SK-N-SH treated with all-trans-retinoic acid at 6 μM for 48 hours (cell line): ENCODE data around the gene CLK4.

Source experiments
- ATAC-seq: fragments of 200-7000 bp; cut with Tn5 transposase; 3 replicates; pipeline ENCODE4 v1.9.1; 2020; ENCODE audit warnings: mild to moderate bottlenecking, moderate library complexity
- ARNTL ChIP-seq: fragments of 450-650 bp; formaldehyde crosslinking; IDR thresholded peaks from 2 replicates; pipeline ENCODE4 v1.5.0; 2020; ENCODE audit warnings: low read depth, mild to moderate bottlenecking, moderate library complexity, borderline replicate concordance
- BACH2 ChIP-seq: fragments of 250-450 bp; sonication (Bioruptor Pico); IDR thresholded peaks from 2 replicates; pipeline ENCODE4 v1.9.0; 2021; ENCODE audit warnings: mild to moderate bottlenecking, borderline replicate concordance
- CREB5 ChIP-seq: fragments of 250-450 bp; sonication (Bioruptor Pico); IDR thresholded peaks from 2 replicates; pipeline ENCODE4 v1.5.1; 2020; ENCODE audit warnings: low read depth, mild to moderate bottlenecking, moderate library complexity
- CSDC2 ChIP-seq: fragments of 250-450 bp; sonication (Bioruptor Pico); IDR thresholded peaks from 2 replicates; pipeline ENCODE4 v1.5.0; 2020; ENCODE audit warnings: mild to moderate bottlenecking, moderate library complexity
- CSRNP3 ChIP-seq: fragments of 250-450 bp; sonication (Bioruptor Pico); IDR thresholded peaks from 2 replicates; pipeline ENCODE4 v1.5.1; 2021; ENCODE audit warnings: mild to moderate bottlenecking, moderate library complexity
- ESRRG ChIP-seq: fragments of 250-450 bp; sonication (Bioruptor Pico); IDR thresholded peaks from 2 replicates; pipeline ENCODE4 v1.6.1; 2021; ENCODE audit warnings: mild to moderate bottlenecking
- GLIS3 ChIP-seq: fragments of 250-450 bp; sonication (Bioruptor Pico); IDR thresholded peaks from 2 replicates; pipeline ENCODE4 v1.5.0; 2020; ENCODE audit warnings: mild to moderate bottlenecking, moderate library complexity
- ISL1 ChIP-seq: fragments of 250-450 bp; sonication (Bioruptor Pico); IDR thresholded peaks from 2 replicates; pipeline ENCODE4 v2.1.2; 2022; ENCODE audit warnings: mild to moderate bottlenecking, moderate library complexity
- OSR1 ChIP-seq: fragments of 250-450 bp; sonication (Bioruptor Pico); IDR thresholded peaks from 2 replicates; pipeline ENCODE4 v1.8.0; 2022; ENCODE audit warnings: moderate library complexity, mild to moderate bottlenecking, inconsistent platforms
- PATZ1 ChIP-seq: fragments of 250-450 bp; sonication (Bioruptor Pico); IDR thresholded peaks from 2 replicates; pipeline ENCODE4 v1.8.0; 2020; ENCODE audit warnings: mild to moderate bottlenecking, moderate library complexity, borderline replicate concordance
- POU6F1 ChIP-seq: fragments of 250-450 bp; sonication (Bioruptor Pico); IDR thresholded peaks from 2 replicates; pipeline ENCODE4 v1.8.0; 2021; ENCODE audit warnings: low read depth, mild to moderate bottlenecking, moderate library complexity, borderline replicate concordance
- PPARA ChIP-seq: fragments of 250-450 bp; sonication (Bioruptor Pico); IDR thresholded peaks from 2 replicates; pipeline ENCODE4 v1.5.0; 2020; ENCODE audit warnings: mild to moderate bottlenecking, borderline replicate concordance
- SNAI2 ChIP-seq: fragments of 250-450 bp; sonication (Bioruptor Pico); IDR thresholded peaks from 2 replicates; pipeline ENCODE4 v1.5.0; 2020; ENCODE audit warnings: mild to moderate bottlenecking, moderate library complexity
- TCF4 ChIP-seq: fragments of 250-450 bp; sonication (Bioruptor Pico); IDR thresholded peaks from 2 replicates; pipeline ENCODE4 v1.8.0; 2021; ENCODE audit warnings: mild to moderate bottlenecking, moderate library complexity, borderline replicate concordance
- TOX ChIP-seq: fragments of 250-450 bp; sonication (Bioruptor Pico); IDR thresholded peaks from 2 replicates; pipeline ENCODE4 v1.8.0; 2021; ENCODE audit warnings: mild to moderate bottlenecking, moderate library complexity, borderline replicate concordance
- TSHZ2 ChIP-seq: fragments of 250-450 bp; sonication (Bioruptor Pico); IDR thresholded peaks from 2 replicates; pipeline ENCODE4 v1.5.0; 2020; ENCODE audit warnings: mild to moderate bottlenecking, moderate library complexity
- ZC3H10 ChIP-seq: fragments of 250-450 bp; sonication (Bioruptor Pico); IDR thresholded peaks from 2 replicates; pipeline ENCODE4 v1.5.1; 2021; ENCODE audit warnings: mild to moderate bottlenecking, moderate library complexity
- ZFP3 ChIP-seq: fragments of 250-450 bp; sonication (Bioruptor Pico); IDR thresholded peaks from 2 replicates; pipeline ENCODE4 v1.5.0; 2020; ENCODE audit warnings: mild to moderate bottlenecking, moderate library complexity
- ZFP30 ChIP-seq: fragments of 450-650 bp; formaldehyde crosslinking; IDR thresholded peaks from 2 replicates; pipeline ENCODE4 v1.5.0; 2022; ENCODE audit warnings: mild to moderate bottlenecking, moderate library complexity
- ZNF565 ChIP-seq: fragments of 450-650 bp; formaldehyde crosslinking; conservative IDR thresholded peaks from 2 replicates; pipeline ENCODE4 v1.5.0; 2020; ENCODE audit warnings: low read depth, mild to moderate bottlenecking, moderate library complexity
- ZNF70 ChIP-seq: fragments of 450-650 bp; formaldehyde crosslinking; IDR thresholded peaks from 2 replicates; pipeline ENCODE4 v1.5.0; 2020; ENCODE audit warnings: mild to moderate bottlenecking, moderate library complexity
- ZNF8 ChIP-seq: fragments of 450-650 bp; formaldehyde crosslinking; IDR thresholded peaks from 2 replicates; pipeline ENCODE4 v1.5.0; 2020; ENCODE audit warnings: mild to moderate bottlenecking, moderate library complexity

The CLK4 gene

GRCh38 chr5:178580271-178580955 is 46.4 kb downstream of the CLK4 start (continued):
- no peak for TF ChIP-seq ARNTL (CRISPR knock-in tag)
- TF ChIP-seq ZFP3 (CRISPR knock-in tag) = no peak
- TF ChIP-seq SNAI2 (CRISPR knock-in tag) = no peak
- no peak for TF ChIP-seq OSR1
- no peak for TF ChIP-seq ZNF8 (CRISPR knock-in tag)

- TF ChIP-seq POU6F1 (CRISPR knock-in tag) (no peak), PATZ1 (no peak), CREB5 (no peak), TOX (CRISPR knock-in tag) (no peak), ZNF70 (CRISPR knock-in tag) (no peak), TCF4 (no peak), ZNF565 (CRISPR knock-in tag) (no peak), SNAI2 (CRISPR knock-in tag) (no peak), CSRNP3 (CRISPR knock-in tag) (no peak), TSHZ2 (no peak), ZC3H10 (CRISPR knock-in tag) (no peak), ISL1 (CRISPR knock-in tag) (no peak), OSR1 (no peak), PPARA (no peak), BACH2 (CRISPR knock-in tag) (no peak)
- TF ChIP-seq, all 23 proteins: peak for 0
- no peak for ATAC-seq
These were observed 48.9 kb downstream of the CLK4 start for GRCh38 chr5:178577944-178578343.

- ATAC-seq = no peak
- TF ChIP-seq OSR1 (no peak), ZFP30 (CRISPR knock-in tag) (no peak), BACH2 (CRISPR knock-in tag) (no peak), SNAI2 (CRISPR knock-in tag) (no peak), CSDC2 (CRISPR knock-in tag) (no peak), ISL1 (CRISPR knock-in tag) (no peak), PPARA (no peak), GLIS3 (no peak), ESRRG (CRISPR knock-in tag) (no peak), CREB5 (no peak), TSHZ2 (no peak), ZNF565 (CRISPR knock-in tag) (no peak), TOX (CRISPR knock-in tag) (no peak), CSRNP3 (CRISPR knock-in tag) (no peak), ZC3H10 (CRISPR knock-in tag) (no peak), ZNF8 (CRISPR knock-in tag) (no peak)
These were observed 49.4 kb downstream of the CLK4 start for GRCh38 chr5:178577376-178577839.
